GM21526 (cell line): ENCODE data around the gene RFC4.
"Not testable (repeated sequence)": the region's sequence is repeated elsewhere in the genome, so short reads cannot be mapped to it uniquely, and the experiment has no call there.

Experiments used
- ATAC-seq: cut with Tn5 transposase; IDR thresholded peaks from one replicate; pipeline ENCODE4 v1.9.1; 2021; ENCODE audit warnings: moderate library complexity; ENCODE audit not compliant: unreplicated experiment, low FRiP score

Gene RFC4

DNA sequence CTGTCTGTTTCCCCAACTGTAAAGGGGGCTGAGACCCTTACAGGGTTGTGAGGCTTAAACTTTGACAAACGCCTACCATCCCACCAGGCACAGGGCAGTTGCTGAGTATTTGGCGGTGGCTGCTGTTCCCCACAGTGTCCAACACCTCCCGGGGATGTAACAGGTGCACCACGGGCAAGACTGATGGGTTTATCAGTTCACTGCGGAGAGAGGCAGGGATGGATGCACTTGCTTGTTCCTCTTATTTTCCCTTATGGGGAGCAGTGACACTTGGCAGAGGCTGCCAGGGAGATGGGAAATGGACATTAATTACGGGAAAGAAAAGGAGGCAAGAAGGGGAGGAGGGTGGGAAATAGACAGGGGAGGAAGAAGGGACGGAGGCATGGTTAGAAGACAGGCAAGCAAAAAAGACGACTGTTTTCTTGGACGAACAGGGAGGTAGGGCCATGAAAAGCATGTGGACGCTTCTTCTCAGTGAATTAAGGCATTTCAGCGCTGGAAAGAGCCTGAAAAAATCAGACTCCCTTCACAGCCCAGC is 19.7 kb upstream of the RFC4 start:
- ATAC-seq, result no peak

DNA sequence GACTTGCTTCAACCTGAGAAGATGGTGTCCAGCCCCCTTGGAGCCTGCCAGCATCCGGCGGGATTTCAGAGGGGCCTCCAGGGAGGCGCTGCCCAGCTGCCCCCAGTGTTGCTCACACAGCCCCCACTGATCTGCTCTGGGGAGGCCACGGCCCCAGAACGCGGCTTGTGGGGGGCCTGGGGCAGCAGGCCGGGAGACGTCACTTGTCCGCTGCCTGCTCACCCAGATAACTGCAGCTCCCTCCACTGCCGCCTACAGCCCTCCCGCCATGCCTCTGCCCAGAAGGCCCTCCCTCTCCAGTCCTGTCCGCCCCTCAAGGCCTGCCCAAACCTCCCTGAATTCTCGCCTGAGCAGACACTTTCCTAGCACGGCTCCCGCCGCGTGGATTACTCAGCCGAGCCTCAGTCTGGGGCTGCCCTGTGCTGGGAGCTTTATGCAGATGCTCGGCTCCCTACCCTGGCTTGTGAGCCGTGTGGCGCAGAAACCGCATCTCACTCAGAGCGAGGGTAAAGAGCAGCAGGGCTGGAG is 19.1 kb upstream of the RFC4 start:
- no peak for ATAC-seq

DNA sequence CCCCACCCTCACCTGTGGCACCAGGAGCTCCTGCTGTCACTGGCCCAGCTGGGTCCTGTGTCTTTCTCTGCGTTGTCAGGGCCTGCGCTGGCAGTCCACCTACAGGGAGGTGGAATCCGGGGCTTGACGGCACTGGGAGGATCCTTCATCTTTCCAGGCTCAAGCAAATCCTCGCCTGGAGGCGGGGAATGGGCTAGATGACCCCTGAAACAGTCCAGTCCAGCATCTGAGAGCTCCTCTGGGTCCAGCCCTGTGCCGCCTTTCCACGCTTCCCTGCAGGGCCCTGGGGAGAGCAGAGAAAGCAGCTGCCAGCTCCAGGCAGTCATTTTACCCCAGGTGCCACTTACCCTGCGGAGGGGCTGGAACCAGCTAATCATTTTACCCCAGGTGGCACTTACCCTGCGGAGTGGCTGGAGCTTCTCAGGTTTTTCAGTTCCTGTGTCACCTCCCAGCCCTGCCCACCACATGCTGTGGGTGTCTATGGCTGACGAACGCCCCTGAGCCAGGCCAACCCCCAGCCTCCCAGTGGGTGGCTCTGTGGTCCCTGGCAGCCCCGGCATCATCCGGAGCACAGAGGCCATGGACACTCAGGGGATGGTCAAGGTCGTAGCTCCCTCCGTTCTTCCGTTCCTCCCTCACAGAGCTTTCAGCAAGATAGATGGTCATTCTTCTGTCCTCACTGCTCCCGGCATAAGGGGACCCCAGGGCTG is 18.3 kb upstream of the RFC4 start:
- ATAC-seq, result no peak

DNA sequence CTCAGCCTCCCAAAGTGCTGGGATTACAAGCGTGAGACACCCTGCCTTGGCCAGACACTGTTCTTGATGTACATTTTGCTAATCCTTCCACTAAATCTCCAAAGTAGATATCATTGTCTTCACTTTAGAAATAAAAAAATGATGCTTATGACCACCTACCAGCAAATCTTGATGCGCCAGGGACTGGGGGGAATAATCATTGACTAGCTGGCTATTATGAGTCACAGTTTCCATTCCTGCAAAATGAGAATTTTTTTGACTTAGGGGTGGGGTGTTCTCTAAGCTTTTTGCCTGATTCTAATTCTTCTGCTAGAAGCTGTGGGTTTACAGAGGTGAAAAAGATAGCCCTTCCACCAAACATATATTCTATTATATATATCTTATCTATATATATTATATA is 17.1 kb upstream of the RFC4 start:
- no peak for ATAC-seq

DNA sequence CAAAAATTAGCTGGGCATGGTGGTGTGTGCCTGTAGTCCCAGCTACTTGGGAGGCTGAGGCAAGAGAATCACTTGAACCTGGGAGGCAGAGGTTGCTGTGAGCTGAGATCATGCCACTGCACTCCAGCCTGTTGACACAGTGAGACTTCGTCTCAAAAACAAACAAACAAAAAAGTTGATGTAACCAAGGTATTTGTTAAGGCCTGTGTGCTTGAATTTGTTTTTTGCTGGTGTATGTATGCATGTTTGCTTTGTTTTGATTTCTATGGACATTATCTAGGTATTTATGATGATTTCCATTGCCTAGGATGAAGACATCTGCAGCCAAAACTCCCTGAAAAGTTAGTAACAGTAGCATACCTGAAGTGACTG is 16.1 kb upstream of the RFC4 start:
- not testable (repeated sequence) for ATAC-seq

GRCh38 chr3:186821429-186822387 is 15.4 kb upstream of the RFC4 start:
- ATAC-seq, result no peak

DNA sequence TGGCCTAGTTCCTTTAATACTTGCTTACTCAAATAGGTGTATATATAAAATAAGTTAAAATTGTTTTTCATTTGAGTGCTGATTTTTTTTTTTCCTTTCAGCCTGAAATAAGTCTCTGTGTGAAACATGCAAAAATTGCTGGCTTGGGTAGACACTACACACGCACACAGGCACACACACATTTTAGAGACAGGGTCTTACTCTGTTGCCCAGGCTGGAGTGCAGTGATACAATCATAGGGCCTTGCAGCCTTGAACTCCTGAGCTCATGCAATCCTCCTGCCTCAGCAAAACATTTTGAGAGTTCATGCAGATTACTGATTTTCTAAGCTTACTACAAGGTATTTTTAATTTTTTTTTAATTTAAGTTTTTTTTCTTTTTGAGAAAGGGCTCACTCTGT is 12.7 kb upstream of the RFC4 start:
- ATAC-seq, result no peak

GRCh38 chr3:186818516-186818915 is 12.2 kb upstream of the RFC4 start:
- no peak for ATAC-seq

DNA sequence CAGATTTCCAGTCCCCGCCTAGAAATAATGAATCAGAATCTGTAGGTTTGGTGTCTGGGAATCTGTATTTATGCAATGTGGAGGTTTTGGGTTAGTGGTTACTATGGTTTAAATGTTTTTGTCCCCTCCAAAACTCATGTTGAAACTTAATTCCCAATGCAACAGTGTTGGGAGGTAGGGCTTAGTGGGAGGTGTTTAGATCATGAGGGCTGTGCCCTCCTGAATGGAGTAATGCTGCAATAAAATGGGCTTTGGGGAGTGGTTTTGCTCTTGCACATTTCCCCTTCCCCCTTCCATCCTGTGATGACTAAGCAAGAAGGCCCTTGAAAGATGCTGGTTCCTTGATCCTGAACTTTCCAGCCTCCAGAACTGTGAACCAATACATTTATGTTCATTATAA is 9.2 kb upstream of the RFC4 start:
- no peak for ATAC-seq

GRCh38 chr3:186814100-186814499 is 7.8 kb upstream of the RFC4 start:
- ATAC-seq, result no peak

DNA sequence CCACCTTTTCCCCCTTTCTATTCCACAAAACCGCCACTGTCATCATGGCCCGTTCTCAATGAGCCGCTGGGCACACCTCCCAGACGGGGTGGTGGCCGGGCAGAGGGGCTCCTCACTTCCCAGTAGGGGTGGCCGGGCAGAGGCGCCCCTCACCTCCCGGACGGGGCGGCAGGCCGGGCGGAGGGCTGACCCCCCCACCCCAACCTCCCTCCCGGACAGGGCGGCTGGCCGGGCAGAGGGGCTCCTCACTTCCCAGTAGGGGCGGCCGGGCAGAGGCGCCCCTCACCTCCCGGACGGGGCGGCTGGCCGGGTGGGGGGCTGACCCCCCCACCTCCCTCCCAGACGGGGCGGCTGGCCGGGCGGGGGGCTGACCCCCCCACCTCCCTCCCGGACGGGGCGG is 5.0 kb upstream of the RFC4 start:
- not testable (repeated sequence) for ATAC-seq

DNA sequence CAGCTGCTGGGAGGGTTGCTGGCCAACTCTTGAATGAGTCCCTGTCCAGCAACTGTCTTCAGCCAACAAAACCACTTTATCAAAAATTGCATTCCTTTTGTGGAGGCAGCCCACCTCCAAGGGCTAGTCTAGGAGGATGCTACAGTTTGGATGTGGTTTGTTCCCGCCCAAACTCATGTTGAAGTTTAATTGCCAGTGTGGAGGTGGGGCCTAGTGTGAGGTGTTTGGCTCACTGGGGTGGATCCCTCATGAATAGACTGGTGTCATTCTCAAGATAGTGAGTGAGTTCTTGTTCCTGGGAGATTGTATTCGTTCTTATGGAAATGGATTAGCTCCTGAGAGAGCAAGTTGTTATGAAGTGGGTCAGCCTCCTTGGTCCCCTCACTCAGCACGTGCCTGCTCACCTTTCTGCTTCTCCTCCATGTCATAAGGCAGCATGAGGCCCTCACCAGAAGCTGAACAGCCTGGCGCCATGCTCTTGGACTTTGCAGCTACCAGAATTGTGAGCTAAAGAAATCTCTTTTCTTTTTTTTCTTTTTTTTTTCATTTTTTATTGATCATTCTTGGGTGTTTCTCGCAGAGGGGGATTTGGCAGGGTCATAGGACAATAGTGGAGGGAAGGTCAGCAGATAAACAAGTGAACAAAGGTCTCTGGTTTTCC is 4.2 kb upstream of the RFC4 start:
- no peak for ATAC-seq

DNA sequence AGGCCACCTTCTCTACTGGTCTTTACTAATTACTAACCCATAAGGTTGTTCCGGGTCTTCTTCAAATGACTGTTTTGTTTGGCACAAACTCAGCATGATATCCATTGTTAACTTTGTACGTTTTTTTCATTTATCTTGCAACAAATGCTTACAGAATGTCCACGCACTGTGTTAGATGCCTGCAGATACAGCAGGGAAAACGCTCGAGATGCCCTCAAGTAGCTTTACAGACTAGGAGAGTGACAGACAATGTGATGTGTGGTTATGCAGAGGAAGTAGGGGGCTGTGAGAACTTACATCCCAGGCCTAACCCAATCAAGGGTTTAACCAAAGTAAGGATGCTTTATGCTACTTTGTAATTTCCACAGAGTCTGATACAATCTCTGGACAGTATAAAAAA is 949 bp upstream of the RFC4 start:
- ATAC-seq, result no peak

GRCh38 chr3:186803447-186803846 is 2.8 kb downstream of the RFC4 start:
- ATAC-seq, result not testable (repeated sequence)

DNA sequence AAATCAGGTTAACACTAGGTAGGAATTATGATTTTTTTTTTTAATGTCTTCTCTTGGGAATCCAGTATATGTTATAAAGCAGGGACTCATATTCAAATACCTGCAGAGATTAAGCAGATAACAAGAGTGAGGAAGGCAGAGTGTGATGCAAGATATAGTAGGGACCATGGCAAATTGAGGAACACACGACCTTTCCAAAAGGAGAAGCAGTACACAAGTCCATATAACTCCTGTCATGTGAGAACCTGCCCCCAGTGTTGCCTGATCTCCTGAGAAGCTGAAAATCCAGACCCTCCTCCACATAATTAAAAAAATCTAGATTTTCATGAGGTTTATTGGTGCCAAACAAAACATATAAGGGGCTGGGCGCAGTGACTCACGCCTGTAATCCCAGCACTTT is 3.6 kb downstream of the RFC4 start:
- no peak for ATAC-seq

- no peak for ATAC-seq
Measured at GRCh38 chr3:186800285-186800684, 6.0 kb downstream of the RFC4 start.

DNA sequence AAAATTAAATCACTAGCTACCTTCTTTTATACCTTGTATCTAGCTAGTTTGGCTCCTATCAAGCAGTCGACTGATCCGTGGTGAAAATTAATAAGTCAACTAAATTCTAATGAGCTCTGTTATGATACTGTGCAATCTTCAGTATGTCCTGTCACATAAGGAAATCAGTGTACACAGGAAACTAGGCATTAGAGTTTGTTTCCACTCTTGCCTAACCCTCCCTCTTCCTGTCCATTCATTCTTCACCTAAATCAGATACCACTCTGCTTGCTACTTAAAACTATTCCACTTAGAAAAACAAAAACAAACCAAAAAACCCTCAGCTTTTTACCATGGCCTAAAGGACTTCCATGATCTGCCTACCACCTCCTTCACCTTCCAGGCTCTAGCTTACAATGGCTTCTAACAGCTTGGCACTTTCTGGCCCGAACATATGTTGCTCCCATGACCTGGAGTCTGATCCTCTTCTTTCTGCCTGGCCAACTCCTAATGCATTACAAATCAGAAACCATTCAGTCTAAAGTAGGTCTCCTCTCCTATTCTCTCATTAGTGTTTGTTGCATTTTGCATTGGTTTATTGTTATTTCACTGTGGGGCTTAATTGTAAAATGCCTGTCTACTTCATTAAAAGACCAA is 7.9 kb downstream of the RFC4 start:
- no peak for ATAC-seq

- ATAC-seq, result no peak
Measured at GRCh38 chr3:186790261-186790981, 15.9 kb downstream of the RFC4 start.

DNA sequence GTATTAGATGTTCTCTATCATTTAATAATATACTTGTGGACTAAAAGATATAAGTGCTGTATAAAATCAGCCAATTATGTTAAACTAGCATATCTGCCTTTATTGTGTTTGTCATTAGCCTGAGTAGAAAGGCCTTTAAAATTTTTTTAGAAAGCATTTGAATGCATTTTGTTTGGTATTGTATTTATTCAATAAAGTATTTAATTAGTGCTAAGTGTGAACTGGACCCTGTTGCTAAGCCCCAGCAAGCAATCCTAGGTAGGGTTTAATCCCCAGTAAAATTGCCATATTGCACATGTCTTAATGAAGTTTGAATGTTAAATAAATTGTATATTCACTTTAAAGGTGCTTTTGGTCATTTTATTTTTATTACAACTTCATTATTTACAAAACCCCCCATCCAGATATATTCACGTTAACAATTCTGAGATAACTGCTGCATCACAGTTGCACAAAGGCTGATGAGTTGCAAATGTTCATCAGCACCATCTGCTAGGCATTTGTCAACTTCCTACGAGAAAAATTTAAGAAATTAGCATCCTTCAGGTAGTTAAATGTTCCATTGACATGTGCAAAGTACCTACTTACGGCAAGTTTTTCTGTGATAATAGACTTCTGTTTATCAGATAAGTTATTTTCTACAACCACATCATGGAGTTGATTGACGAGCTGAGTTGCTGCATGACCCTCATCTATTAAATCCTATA is 16.6 kb downstream of the RFC4 start:
- ATAC-seq, result no peak
